ENCODE data around the gene RALBP1.

The RALBP1 gene

DNA sequence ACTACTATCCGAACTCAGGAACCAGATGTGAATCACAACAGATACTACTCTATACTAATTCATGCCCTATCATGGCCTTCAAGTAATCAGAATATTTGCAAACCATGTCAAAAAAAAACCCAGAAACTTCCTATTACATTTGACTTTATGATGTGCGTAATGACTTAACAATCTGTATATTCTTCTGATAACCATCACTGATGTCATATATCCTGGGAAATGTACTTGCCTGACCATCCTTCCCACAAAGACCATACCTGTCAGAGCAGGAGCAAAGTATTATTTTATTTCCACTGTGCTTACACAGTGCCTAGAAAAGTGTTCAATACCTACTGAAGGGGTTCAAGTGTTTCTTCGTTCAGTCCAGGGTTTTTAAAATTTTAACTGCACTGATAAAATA lies 111.5 kb downstream of the RALBP1 start:
- no peak overlapping the region for H3K4me3 Mint-ChIP-seq
- H3K27ac Mint-ChIP-seq: no peak overlapping the region
- CTCF ChIA-PET: no interaction called here
- no peaks in the 10 kb centered on the region for H3K27me3 Mint-ChIP-seq
- peaks cover 46% of the 10 kb centered on the region for H3K36me3 Mint-ChIP-seq
- no peaks in the 10 kb centered on the region for H3K9me3 Mint-ChIP-seq
- no peak for DNase-seq
- H3K4me1 Mint-ChIP-seq: no peaks in the 10 kb centered on the region

Data from activated naive CD4-positive, alpha-beta T cell treated with anti-CD3 and anti-CD28 coated beads, Interleukin-2, amount 10 ng/mL, durations not matched to agents 7 days and 5 days (primary cell).